Endothelial cell of umbilical vein (primary cell): ENCODE results near the gene KIF3A.

ENCODE experiments used
- EZH2 ChIP-seq: IDR thresholded peaks from 2 replicates; pipeline ENCODE4 v1.6.1; 2012; ENCODE audit warnings: borderline replicate concordance, low read depth, mild to moderate bottlenecking, moderate library complexity, low read length, inconsistent platforms; ENCODE audit not compliant: severe bottlenecking
- GATA2 ChIP-seq: IDR thresholded peaks from 2 replicates; pipeline ENCODE4 v1.7.0; 2011; ENCODE audit warnings: low read depth, mild to moderate bottlenecking, moderate library complexity, mixed read lengths, low read length; ENCODE audit not compliant: insufficient read length, insufficient read depth
- JUN ChIP-seq: IDR thresholded peaks from 2 replicates; pipeline ENCODE4 v1.6.1; 2011; ENCODE audit warnings: borderline replicate concordance, low read depth; ENCODE audit not compliant: insufficient read length, insufficient read depth
- MYC ChIP-seq: IDR thresholded peaks from one replicate; pipeline ENCODE4 v1.6.1; 2011; ENCODE audit warnings: mild to moderate bottlenecking, low read depth, low read length
- POLR2A ChIP-seq: IDR thresholded peaks from 2 replicates; pipeline ENCODE4 v1.6.1; 2012; ENCODE audit warnings: low read depth, mild to moderate bottlenecking, control low read depth, low read length
- POLR2AphosphoS5 ChIP-seq: IDR thresholded peaks from 2 replicates; pipeline ENCODE4 v1.6.1; 2012; ENCODE audit warnings: low read depth, mild to moderate bottlenecking, control low read depth, low read length, moderate library complexity; ENCODE audit not compliant: insufficient read depth
- TF ChIP-seq, protein P1 (sequence below), 2 donors: IDR thresholded peaks; 1 replicate in 1 of 2; 2 replicates in 1 of 2; pipeline ENCODE4 v1.5.1; 2011; ENCODE audit warnings: low read length in 2 of 2, mild to moderate bottlenecking in 2 of 2, moderate library complexity in 2 of 2, control low read depth in 1 of 2, inconsistent platforms in 1 of 2, low read depth in 1 of 2; ENCODE audit not compliant: insufficient read depth in 1 of 2; ENCODE audit errors: extremely low read depth in 1 of 2
- TF ChIP-seq, protein P2 (sequence below): IDR thresholded peaks from 2 replicates; pipeline ENCODE4 v1.6.1; 2011; ENCODE audit not compliant: insufficient read depth, insufficient read length

DNA sequence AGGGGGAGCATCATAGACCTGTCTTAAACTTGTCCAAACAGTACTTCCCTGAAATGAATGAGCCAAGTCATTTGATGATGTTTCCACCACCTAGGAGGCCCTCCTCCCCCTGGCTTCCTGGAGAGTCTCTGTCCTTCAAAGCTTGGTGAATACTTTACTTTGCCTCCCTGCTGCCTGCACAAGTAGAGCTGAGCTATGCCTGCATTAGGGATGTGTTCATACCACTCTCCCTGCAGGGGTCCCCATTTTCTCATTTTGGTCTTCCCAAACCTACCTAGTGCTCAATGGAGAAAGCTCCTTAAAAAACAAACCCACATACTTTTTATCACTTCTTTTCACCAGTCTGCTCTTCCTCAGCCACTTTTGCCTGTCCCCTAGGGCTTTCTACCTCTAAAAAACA lies 17.6 kb upstream of the KIF3A start:
- TF ChIP-seq, protein P1, sequence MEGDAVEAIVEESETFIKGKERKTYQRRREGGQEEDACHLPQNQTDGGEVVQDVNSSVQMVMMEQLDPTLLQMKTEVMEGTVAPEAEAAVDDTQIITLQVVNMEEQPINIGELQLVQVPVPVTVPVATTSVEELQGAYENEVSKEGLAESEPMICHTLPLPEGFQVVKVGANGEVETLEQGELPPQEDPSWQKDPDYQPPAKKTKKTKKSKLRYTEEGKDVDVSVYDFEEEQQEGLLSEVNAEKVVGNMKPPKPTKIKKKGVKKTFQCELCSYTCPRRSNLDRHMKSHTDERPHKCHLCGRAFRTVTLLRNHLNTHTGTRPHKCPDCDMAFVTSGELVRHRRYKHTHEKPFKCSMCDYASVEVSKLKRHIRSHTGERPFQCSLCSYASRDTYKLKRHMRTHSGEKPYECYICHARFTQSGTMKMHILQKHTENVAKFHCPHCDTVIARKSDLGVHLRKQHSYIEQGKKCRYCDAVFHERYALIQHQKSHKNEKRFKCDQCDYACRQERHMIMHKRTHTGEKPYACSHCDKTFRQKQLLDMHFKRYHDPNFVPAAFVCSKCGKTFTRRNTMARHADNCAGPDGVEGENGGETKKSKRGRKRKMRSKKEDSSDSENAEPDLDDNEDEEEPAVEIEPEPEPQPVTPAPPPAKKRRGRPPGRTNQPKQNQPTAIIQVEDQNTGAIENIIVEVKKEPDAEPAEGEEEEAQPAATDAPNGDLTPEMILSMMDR (IDR thresholded peaks at IDR 0.05; ENCODE audit: extremely low read depth in 1 of 2, insufficient read depth in 1 of 2, low read depth in 1 of 2, low read length in 2 of 2): peak in 1 of 2 donors; percentile 39
- TF ChIP-seq EZH2 (no peak), POLR2A (no peak), POLR2AphosphoS5 (no peak), JUN (no peak), MYC (no peak), GATA2 (no peak)
- TF ChIP-seq, protein P2, sequence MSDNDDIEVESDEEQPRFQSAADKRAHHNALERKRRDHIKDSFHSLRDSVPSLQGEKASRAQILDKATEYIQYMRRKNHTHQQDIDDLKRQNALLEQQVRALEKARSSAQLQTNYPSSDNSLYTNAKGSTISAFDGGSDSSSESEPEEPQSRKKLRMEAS: no peak
